ENCODE data around the gene TMEM98. TPM values are rescaled to one million over a fixed set of nuclear protein-coding genes. Genes with fewer than 3 reads are reported as not detected.

Gene TMEM98
- 1.2 TPM for polyA plus RNA-seq (2012; ENCODE audit: insufficient read depth, insufficient read length, low read depth)

- Histone ChIP-seq H3K4me3 (ENCODE audit: low read depth, low read length) (peak within 1 kb of the TSS; percentile 15; the same call in 1 of the 2 replicates), H3K4me1 (no peaks in the 10 kb centered on the region), H3K27me3 (peaks cover 32% of the 10 kb centered on the region), H3K9me3 (no peaks in the 10 kb centered on the region; the same call in 1 of the 2 replicates), H3K36me3 (no peaks in the 10 kb centered on the region)
- DNase-seq, result peak; percentile 12
- TF ChIP-seq, protein P1, sequence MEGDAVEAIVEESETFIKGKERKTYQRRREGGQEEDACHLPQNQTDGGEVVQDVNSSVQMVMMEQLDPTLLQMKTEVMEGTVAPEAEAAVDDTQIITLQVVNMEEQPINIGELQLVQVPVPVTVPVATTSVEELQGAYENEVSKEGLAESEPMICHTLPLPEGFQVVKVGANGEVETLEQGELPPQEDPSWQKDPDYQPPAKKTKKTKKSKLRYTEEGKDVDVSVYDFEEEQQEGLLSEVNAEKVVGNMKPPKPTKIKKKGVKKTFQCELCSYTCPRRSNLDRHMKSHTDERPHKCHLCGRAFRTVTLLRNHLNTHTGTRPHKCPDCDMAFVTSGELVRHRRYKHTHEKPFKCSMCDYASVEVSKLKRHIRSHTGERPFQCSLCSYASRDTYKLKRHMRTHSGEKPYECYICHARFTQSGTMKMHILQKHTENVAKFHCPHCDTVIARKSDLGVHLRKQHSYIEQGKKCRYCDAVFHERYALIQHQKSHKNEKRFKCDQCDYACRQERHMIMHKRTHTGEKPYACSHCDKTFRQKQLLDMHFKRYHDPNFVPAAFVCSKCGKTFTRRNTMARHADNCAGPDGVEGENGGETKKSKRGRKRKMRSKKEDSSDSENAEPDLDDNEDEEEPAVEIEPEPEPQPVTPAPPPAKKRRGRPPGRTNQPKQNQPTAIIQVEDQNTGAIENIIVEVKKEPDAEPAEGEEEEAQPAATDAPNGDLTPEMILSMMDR (IDR thresholded peaks at IDR 0.05; ENCODE audit: low read depth, low read length), result no peak
Measured at GRCh38 chr17:32927724-32928585, at the start of gene TMEM98. Gene TMEM98, plus strand, starts transcription at chr17:32928153. Its CDS starts 3,376 bp downstream, at chr17:32931529.

GRCh38 chr17:32878211-32878610, 49.7 kb upstream of the TMEM98 start:
- no peaks in the 10 kb centered on the region for H3K4me1 ChIP-seq

GRCh38 chr17:32879134-32879533, 48.8 kb upstream of the TMEM98 start:
- TF ChIP-seq, protein P1 (IDR thresholded peaks at IDR 0.05; ENCODE audit: low read depth, low read length), result no peak
- Histone ChIP-seq H3K9me3 (no peaks in the 10 kb centered on the region), H3K27me3 (peaks cover 7% of the 10 kb centered on the region), H3K36me3 (no peaks in the 10 kb centered on the region), H3K4me3 (ENCODE audit: low read depth, low read length) (no peak overlapping the region), H3K4me1 (no peaks in the 10 kb centered on the region)
- no peak for DNase-seq

More at GRCh38 chr17:32878211-32878610, 49.7 kb upstream of the TMEM98 start:
- no peaks in the 10 kb centered on the region for H3K36me3 ChIP-seq
- H3K27me3 ChIP-seq, result peaks cover 7% of the 10 kb centered on the region
- no peak overlapping the region for H3K4me3 ChIP-seq (ENCODE audit: low read depth, low read length)
- DNase-seq, result no peak
- TF ChIP-seq, protein P1 (IDR thresholded peaks at IDR 0.05; ENCODE audit: low read depth, low read length), result no peak
- no peaks in the 10 kb centered on the region for H3K9me3 ChIP-seq

DNA sequence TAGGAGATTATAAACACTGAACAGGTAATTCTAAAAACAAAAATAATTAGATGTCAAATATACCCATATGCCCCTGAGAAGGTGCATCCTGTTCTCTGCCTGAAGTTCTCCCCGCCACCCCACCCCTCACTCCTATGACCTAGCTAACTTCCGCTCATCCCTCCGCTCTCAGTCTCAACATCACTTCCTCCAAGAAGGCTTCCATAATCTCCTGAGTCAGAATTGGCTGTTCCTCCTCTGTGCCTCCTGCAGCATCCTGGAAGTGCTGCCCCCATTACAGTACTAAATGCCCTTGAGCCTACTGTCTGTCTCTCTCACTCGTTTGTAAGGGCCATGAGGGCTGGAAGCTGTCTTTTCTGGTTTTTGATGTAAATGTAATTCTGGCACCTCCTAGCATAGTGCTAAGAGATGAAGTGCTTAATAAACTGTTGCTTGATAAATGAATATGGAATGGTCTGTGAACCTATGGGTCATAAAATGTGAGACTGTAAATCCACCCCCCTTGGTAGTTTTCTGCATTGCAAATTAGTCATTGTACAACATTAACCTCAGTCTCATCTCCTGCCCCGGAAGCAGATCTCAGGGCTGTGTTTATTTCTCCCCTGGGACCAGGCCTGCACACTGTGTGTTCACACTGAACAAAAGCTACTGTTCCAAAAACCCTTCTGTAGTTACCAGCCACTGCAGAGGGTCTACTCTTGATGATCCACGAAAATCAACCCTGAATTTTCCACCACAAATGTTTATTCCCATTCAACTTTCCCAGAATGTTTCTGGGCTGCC, 47.1 kb upstream of the TMEM98 start:
- DNase-seq, result no peak
- no peaks in the 10 kb centered on the region for H3K36me3 ChIP-seq
- H3K9me3 ChIP-seq, result no peaks in the 10 kb centered on the region
- peaks cover 7% of the 10 kb centered on the region for H3K27me3 ChIP-seq
- TF ChIP-seq, protein P1 (IDR thresholded peaks at IDR 0.05; ENCODE audit: low read depth, low read length), result no peak
- H3K4me3 ChIP-seq (ENCODE audit: low read depth, low read length), result no peak overlapping the region
- H3K4me1 ChIP-seq, result no peaks in the 10 kb centered on the region

DNA sequence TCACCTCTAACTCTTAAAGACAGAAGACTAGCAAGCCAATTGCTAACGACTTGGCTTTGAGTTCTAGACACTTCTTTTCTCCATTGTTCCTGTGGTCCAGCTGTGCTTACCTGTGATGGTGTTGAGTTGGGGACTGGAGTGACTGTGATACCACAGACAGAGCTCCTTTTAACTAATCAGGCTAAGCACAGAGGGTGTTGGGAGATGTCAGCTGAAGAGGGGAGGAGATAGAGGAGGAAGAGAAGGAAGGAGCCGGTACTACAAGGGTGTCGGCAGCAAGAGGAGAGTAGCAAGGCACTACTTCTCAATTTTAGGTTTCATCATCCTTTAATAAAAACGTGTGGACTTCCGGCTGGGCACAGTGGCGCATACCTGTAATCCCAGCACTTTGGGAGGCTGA, 45.9 kb upstream of the TMEM98 start:
- no peaks in the 10 kb centered on the region for H3K9me3 ChIP-seq

More for the DNA sequence above, 45.9 kb upstream of the TMEM98 start:
- DNase-seq, result no peak
- no peaks in the 10 kb centered on the region for H3K4me1 ChIP-seq
- H3K4me3 ChIP-seq (ENCODE audit: low read depth, low read length), result no peak overlapping the region
- no peaks in the 10 kb centered on the region for H3K36me3 ChIP-seq
- H3K27me3 ChIP-seq, result no peaks in the 10 kb centered on the region
- TF ChIP-seq, protein P1 (IDR thresholded peaks at IDR 0.05; ENCODE audit: low read depth, low read length), result no peak

All from BE2C (cell line).